GM12878 (cell line): Measurements from ENCODE around the gene ANO3. TPM values are rescaled to one million over a fixed set of nuclear protein-coding genes. Genes with fewer than 3 reads are reported as not detected.

ENCODE experiments used
- ASH2L ChIP-seq: fragments of 300-600, 200-600 bp; sonication (generic); IDR thresholded peaks from 2 replicates; pipeline ENCODE4 v1.6.1; 2017; ENCODE audit warnings: low read depth, mild to moderate bottlenecking, borderline replicate concordance
- BACH1 ChIP-seq: fragments of 450-650 bp; IDR thresholded peaks from 2 replicates; pipeline ENCODE4 v1.6.1; 2017; ENCODE audit warnings: mild to moderate bottlenecking, borderline replicate concordance
- CTCF ChIP-seq, 3 experiments: IDR thresholded peaks in 2 of 3; conservative IDR thresholded peaks in 1 of 3; 2 replicates each; pipeline ENCODE4 v1.5.1; 2011; ENCODE audit warnings: low read depth in 3 of 3, low read length in 3 of 3, mild to moderate bottlenecking in 3 of 3, control low read depth in 2 of 3, moderate library complexity in 2 of 3, inconsistent platforms in 1 of 3, mixed read lengths in 1 of 3; ENCODE audit not compliant: control insufficient read depth in 2 of 3, insufficient read depth in 1 of 3; ENCODE audit errors: extremely low read depth in 1 of 3
- HSF1 ChIP-seq: fragments of 150-350 bp; IDR thresholded peaks from 2 replicates; pipeline ENCODE4 v1.6.1; 2014; ENCODE audit warnings: mild to moderate bottlenecking, low read depth, low read length
- IKZF1 ChIP-seq: fragments of 450-650 bp; conservative IDR thresholded peaks from 2 replicates; pipeline ENCODE4 v1.6.1; 2017; ENCODE audit warnings: antibody characterized with exemption, mild to moderate bottlenecking
- MYB ChIP-seq: fragments of 150-350 bp; IDR thresholded peaks from 2 replicates; pipeline ENCODE4 v1.6.1; 2014; ENCODE audit warnings: mild to moderate bottlenecking, low read depth, low read length, borderline replicate concordance
- PAX5 ChIP-seq: IDR thresholded peaks from 2 replicates; pipeline ENCODE4 v1.6.1; 2011; ENCODE audit warnings: low read depth, low read length, borderline replicate concordance
- RAD21 ChIP-seq: IDR thresholded peaks from 2 replicates; pipeline ENCODE4 v1.6.1; 2011; ENCODE audit warnings: mild to moderate bottlenecking, low read depth, low read length, moderate library complexity; ENCODE audit not compliant: insufficient read depth
- RUNX3 ChIP-seq: IDR thresholded peaks from 2 replicates; pipeline ENCODE4 v1.6.1; 2012; ENCODE audit warnings: low read length, inconsistent platforms
- ZNF384 ChIP-seq: IDR thresholded peaks from 2 replicates; pipeline ENCODE4 v1.6.1; 2012; ENCODE audit warnings: low read depth, mild to moderate bottlenecking, low read length, improper control_type of control experiment, borderline replicate concordance
- ZZZ3 ChIP-seq: IDR thresholded peaks from 2 replicates; pipeline ENCODE4 v1.6.1; 2011; ENCODE audit warnings: low read depth; ENCODE audit not compliant: control insufficient read depth, insufficient read length
- polyA plus RNA-seq, 11 experiments: library from polyadenylated mRNA; depleted of rRNA in 4 of 11; unstranded in 6 of 11; stranded (reverse) in 5 of 11; fragments of >200 nt; fragmentation: Nextera tagmentation in 4 of 11; fragmentation: Illumina TruSeq in 1 of 11; extraction: Ambion mirVana in 4 of 11; extraction: Trizol in 1 of 11; gene quantifications; 1 replicate in 1 of 11; 2 replicates in 10 of 11; pipeline versions ENCODE4 v1.2.1 to v1.2.3, GENCODE V29; 2011 to 2016; ENCODE audit warnings: inconsistent platforms in 2 of 11, missing spikeins in 2 of 11, low read depth in 1 of 11
- total RNA-seq, 4 experiments: library from RNA; depleted of rRNA in 3 of 4; stranded (reverse); fragments of >200 nt in 3 of 4; fragmentation: Illumina TruSeq in 1 of 4; extraction: Trizol in 1 of 4; gene quantifications; 2 replicates each; pipeline versions ENCODE4 v1.2.1 to v1.2.3, GENCODE V29; 2013 to 2021

The ANO3 gene
- total and polyA plus RNA-seq, 10 of the 15 experiments (the other 5 are each of a cell fraction or from before 2014, with no cell fraction given) = 0.13 to 5.9 (median 0.44) TPM

DNA sequence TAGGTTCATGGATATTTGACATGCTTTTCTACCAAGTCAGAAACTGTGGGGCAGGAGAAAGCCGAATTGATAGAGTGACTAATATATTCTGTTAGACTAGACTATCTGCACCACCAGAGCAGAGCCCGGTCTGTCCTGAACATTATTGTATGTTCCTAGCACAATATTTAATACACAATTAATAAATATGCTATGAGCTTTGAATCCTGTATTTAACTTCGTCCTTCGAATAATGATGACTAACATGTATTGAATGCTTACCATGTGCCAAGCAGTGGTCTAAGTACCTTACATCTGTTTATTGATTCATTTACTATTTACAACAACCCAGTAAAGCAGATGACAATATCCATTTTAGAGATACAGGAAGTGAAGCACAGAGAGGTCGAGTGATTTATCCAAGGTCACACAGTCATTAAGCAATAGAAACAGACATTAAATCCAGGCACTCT is 44.8 kb upstream of the ANO3 start (continued):
- no peak for TF ChIP-seq BACH1
- TF ChIP-seq MYB = no peak
- TF ChIP-seq RAD21 = no peak
- TF ChIP-seq ZNF384 = no peak
- TF ChIP-seq CTCF (IDR thresholded peaks at IDR 0.05 in 2 of 3, conservative IDR thresholded peaks at IDR 0.05 in 1 of 3; ENCODE audit: control insufficient read depth in 2 of 3, extremely low read depth in 1 of 3, insufficient read depth in 1 of 3, low read depth in 3 of 3, low read length in 3 of 3) = no peak
- no peak for TF ChIP-seq ASH2L
- no peak for TF ChIP-seq HSF1
- no peak for TF ChIP-seq RUNX3
- no peak for TF ChIP-seq PAX5
- no peak for TF ChIP-seq IKZF1
- no peak for TF ChIP-seq ZZZ3
